Measurements from ENCODE around the gene RNPEPL1. TPM values are rescaled to one million over a fixed set of nuclear protein-coding genes. Genes with fewer than 3 reads are reported as not detected.
"Not testable (repeated sequence)": the region's sequence is repeated elsewhere in the genome, so short reads cannot be mapped to it uniquely, and the experiment has no call there.

RNPEPL1 gene
- total RNA-seq, 1 donor from 2014 or later, result 61.8 TPM

- no peak for DNase-seq (ENCODE audit: low spot score)
- Mint-ChIP-seq H3K27me3 (ENCODE audit: insufficient read depth) (no peaks in the 10 kb centered on the region), H3K36me3 (ENCODE audit: low read depth) (peaks cover 3% of the 10 kb centered on the region), H3K27ac (no peak overlapping the region), H3K4me1 (ENCODE audit: low read depth) (peaks cover 8% of the 10 kb centered on the region), H3K9me3 (no peaks in the 10 kb centered on the region), H3K4me3 (no peak overlapping the region)
- intact Hi-C loops (cut with micrococcal nuclease), result no loop called here
Observed at GRCh38 chr2:240604939-240605716, 36.8 kb downstream of the RNPEPL1 start.

GRCh38 chr2:240605867-240606743 is 37.8 kb downstream of the RNPEPL1 start:
- Mint-ChIP-seq H3K27ac (no peak overlapping the region), H3K4me3 (no peak overlapping the region), H3K36me3 (ENCODE audit: low read depth) (peaks cover 3% of the 10 kb centered on the region), H3K9me3 (no peaks in the 10 kb centered on the region), H3K4me1 (ENCODE audit: low read depth) (peaks cover 8% of the 10 kb centered on the region), H3K27me3 (ENCODE audit: insufficient read depth) (no peaks in the 10 kb centered on the region)
- intact Hi-C loops (cut with micrococcal nuclease), result no loop called here
- no peak for DNase-seq (ENCODE audit: low spot score)

GRCh38 chr2:240611601-240612210 is 43.4 kb downstream of the RNPEPL1 start:
- Mint-ChIP-seq H3K36me3 (ENCODE audit: low read depth) (peaks cover 19% of the 10 kb centered on the region), H3K27ac (peak overlapping the region; percentile 62), H3K27me3 (ENCODE audit: insufficient read depth) (no peaks in the 10 kb centered on the region), H3K4me3 (peak overlapping the region; percentile 66), H3K4me1 (ENCODE audit: low read depth) (peaks cover 19% of the 10 kb centered on the region), H3K9me3 (peaks cover 1% of the 10 kb centered on the region)
- intact Hi-C loops (cut with micrococcal nuclease), result no loop called here
- no peak for DNase-seq (ENCODE audit: low spot score)

- peaks cover 12% of the 10 kb centered on the region for H3K9me3 Mint-ChIP-seq
- DNase-seq (ENCODE audit: low spot score), result no peak
- H3K4me3 Mint-ChIP-seq, result no peak overlapping the region
- peaks cover 32% of the 10 kb centered on the region for H3K36me3 Mint-ChIP-seq (ENCODE audit: low read depth)
- H3K27ac Mint-ChIP-seq, result no peak overlapping the region
- intact Hi-C loops (cut with micrococcal nuclease), result no loop called here
- H3K27me3 Mint-ChIP-seq (ENCODE audit: insufficient read depth), result no peaks in the 10 kb centered on the region
- H3K4me1 Mint-ChIP-seq (ENCODE audit: low read depth), result peaks cover 22% of the 10 kb centered on the region
Observed at GRCh38 chr2:240613781-240614180, 45.5 kb downstream of the RNPEPL1 start.

- no peak overlapping the region for H3K27ac Mint-ChIP-seq
- DNase-seq (ENCODE audit: low spot score), result no peak
- peaks cover 23% of the 10 kb centered on the region for H3K4me1 Mint-ChIP-seq (ENCODE audit: low read depth)
- H3K9me3 Mint-ChIP-seq, result peaks cover 12% of the 10 kb centered on the region
- intact Hi-C loops (cut with micrococcal nuclease), result no loop called here
- no peaks in the 10 kb centered on the region for H3K27me3 Mint-ChIP-seq (ENCODE audit: insufficient read depth)
- no peak overlapping the region for H3K4me3 Mint-ChIP-seq
- H3K36me3 Mint-ChIP-seq (ENCODE audit: low read depth), result peaks cover 35% of the 10 kb centered on the region
Observed at GRCh38 chr2:240614391-240614790, 46.1 kb downstream of the RNPEPL1 start.

GRCh38 chr2:240615396-240615795 is 47.1 kb downstream of the RNPEPL1 start:
- peaks cover 25% of the 10 kb centered on the region for H3K4me1 Mint-ChIP-seq (ENCODE audit: low read depth)
- peaks cover 38% of the 10 kb centered on the region for H3K36me3 Mint-ChIP-seq (ENCODE audit: low read depth)
- no peaks in the 10 kb centered on the region for H3K27me3 Mint-ChIP-seq (ENCODE audit: insufficient read depth)
- intact Hi-C loops (cut with micrococcal nuclease), result no loop called here
- no peak overlapping the region for H3K27ac Mint-ChIP-seq
- DNase-seq (ENCODE audit: low spot score), result no peak
- no peak overlapping the region for H3K4me3 Mint-ChIP-seq
- peaks cover 12% of the 10 kb centered on the region for H3K9me3 Mint-ChIP-seq

GRCh38 chr2:240615820-240616547 is 47.7 kb downstream of the RNPEPL1 start:
- Mint-ChIP-seq H3K4me3 (no peak overlapping the region), H3K4me1 (ENCODE audit: low read depth) (peaks cover 30% of the 10 kb centered on the region), H3K36me3 (ENCODE audit: low read depth) (peaks cover 38% of the 10 kb centered on the region), H3K9me3 (peaks cover 12% of the 10 kb centered on the region), H3K27me3 (ENCODE audit: insufficient read depth) (no peaks in the 10 kb centered on the region), H3K27ac (no peak overlapping the region)
- intact Hi-C loops (cut with micrococcal nuclease), result no loop called here
- DNase-seq (ENCODE audit: low spot score), result no peak

GRCh38 chr2:240616860-240617666 is 48.8 kb downstream of the RNPEPL1 start:
- H3K27ac Mint-ChIP-seq; H3K27me3 Mint-ChIP-seq (ENCODE audit: insufficient read depth); H3K4me3 Mint-ChIP-seq; DNase-seq (ENCODE audit: low spot score); intact Hi-C loops (cut with micrococcal nuclease): not testable (repeated sequence)
- Mint-ChIP-seq H3K9me3 (peaks cover 12% of the 10 kb centered on the region), H3K36me3 (ENCODE audit: low read depth) (peaks cover 35% of the 10 kb centered on the region), H3K4me1 (ENCODE audit: low read depth) (peaks cover 41% of the 10 kb centered on the region)

GRCh38 chr2:240618776-240619175 is 50.5 kb downstream of the RNPEPL1 start:
- Mint-ChIP-seq H3K4me1 (ENCODE audit: low read depth) (peaks cover 52% of the 10 kb centered on the region), H3K4me3 (no peak overlapping the region), H3K36me3 (ENCODE audit: low read depth) (peaks cover 35% of the 10 kb centered on the region), H3K9me3 (peaks cover 12% of the 10 kb centered on the region), H3K27me3 (ENCODE audit: insufficient read depth) (no peaks in the 10 kb centered on the region), H3K27ac (no peak overlapping the region)
- intact Hi-C loops (cut with micrococcal nuclease), result no loop called here
- no peak for DNase-seq (ENCODE audit: low spot score)

- DNase-seq (ENCODE audit: low spot score), result no peak
- H3K36me3 Mint-ChIP-seq (ENCODE audit: low read depth), result peaks cover 35% of the 10 kb centered on the region
- H3K4me3 Mint-ChIP-seq, result no peak overlapping the region
- peaks cover 12% of the 10 kb centered on the region for H3K9me3 Mint-ChIP-seq
- H3K27me3 Mint-ChIP-seq (ENCODE audit: insufficient read depth), result no peaks in the 10 kb centered on the region
- peak overlapping the region; percentile 46 for H3K27ac Mint-ChIP-seq
- H3K4me1 Mint-ChIP-seq (ENCODE audit: low read depth), result peaks cover 53% of the 10 kb centered on the region
- intact Hi-C loops (cut with micrococcal nuclease), result loop anchor here (5.0 kb wide), 2 partner anchors 38 to 107 kb away; no protein-coding TSS in a partner anchor
Observed at GRCh38 chr2:240619506-240620148, 51.3 kb downstream of the RNPEPL1 start.

GRCh38 chr2:240620149-240620731 is 52.0 kb downstream of the RNPEPL1 start:
- H3K4me1 Mint-ChIP-seq (ENCODE audit: low read depth), result peaks cover 55% of the 10 kb centered on the region
- H3K4me3 Mint-ChIP-seq, result no peak overlapping the region
- H3K36me3 Mint-ChIP-seq (ENCODE audit: low read depth), result peaks cover 35% of the 10 kb centered on the region
- H3K9me3 Mint-ChIP-seq, result peaks cover 12% of the 10 kb centered on the region
- H3K27me3 Mint-ChIP-seq (ENCODE audit: insufficient read depth), result no peaks in the 10 kb centered on the region
- intact Hi-C loops (cut with micrococcal nuclease), result loop anchor here (5.0 kb wide), 2 partner anchors 37 to 108 kb away; no protein-coding TSS in a partner anchor
- no peak overlapping the region for H3K27ac Mint-ChIP-seq
- no peak for DNase-seq (ENCODE audit: low spot score)

Data from activated T-helper 1 cell treated with anti-CD3 and anti-CD28 coated beads, Interleukin-12 subunit alpha, Interleukin-12 subunit beta, Interleukin-2, Interleukin-4 antibody, amounts not matched to agents 30 ng/mL and 10 ng/mL and 1 ng/mL, durations not matched to agents 14 hours and 24 hours and 36 hours (primary cell).